RWPE2 (cell line): Measurements from ENCODE around the gene PPOX.

Experiments
- ATAC-seq: fragments of 200-7000 bp; cut with Tn5 transposase; 3 replicates; pipeline ENCODE4 v1.9.1; 2021; ENCODE audit warnings: low read depth
- DNase-seq: peaks from one replicate; pipeline ENCODE4 v3.0.0-alpha.2; 2020; ENCODE audit warnings: low spot score
- H3K27ac ChIP-seq: fragments of 450-650 bp; 2 replicates; pipeline ENCODE4 v1.5.1; 2017; ENCODE audit warnings: mild to moderate bottlenecking; ENCODE audit not compliant: poor library complexity, severe bottlenecking
- H3K27me3 ChIP-seq: fragments of 250-450 bp; sonication (Bioruptor Pico); 2 replicates; pipeline ENCODE4 v1.5.1; 2021; ENCODE audit warnings: mild to moderate bottlenecking, moderate library complexity; ENCODE audit not compliant: insufficient read depth, poor library complexity, severe bottlenecking
- H3K36me3 ChIP-seq: fragments of 250-450 bp; sonication (Bioruptor Pico); 2 replicates; pipeline ENCODE4 v1.5.1; 2020; ENCODE audit warnings: low read depth, mild to moderate bottlenecking, moderate library complexity
- H3K4me1 ChIP-seq: fragments of 250-450 bp; sonication (Bioruptor Pico); 2 replicates; pipeline ENCODE4 v1.5.1; 2021; ENCODE audit warnings: mild to moderate bottlenecking, moderate library complexity; ENCODE audit not compliant: insufficient read depth, poor library complexity, severe bottlenecking
- H3K4me3 ChIP-seq: fragments of 250-450 bp; sonication (Bioruptor Pico); 2 replicates; pipeline ENCODE4 v1.5.1; 2021; ENCODE audit warnings: mild to moderate bottlenecking, moderate library complexity; ENCODE audit not compliant: severe bottlenecking
- H3K9me3 ChIP-seq: fragments of 250-450 bp; sonication (Bioruptor Pico); 2 replicates; pipeline ENCODE4 v1.5.1; 2021; ENCODE audit warnings: mild to moderate bottlenecking, moderate library complexity; ENCODE audit not compliant: severe bottlenecking
- TF ChIP-seq, protein P1 (sequence below): fragments of 450-650 bp; IDR thresholded peaks from one replicate; pipeline ENCODE4 v1.5.1; 2017; ENCODE audit warnings: mild to moderate bottlenecking, moderate library complexity; ENCODE audit not compliant: poor library complexity, severe bottlenecking

PPOX gene

DNA sequence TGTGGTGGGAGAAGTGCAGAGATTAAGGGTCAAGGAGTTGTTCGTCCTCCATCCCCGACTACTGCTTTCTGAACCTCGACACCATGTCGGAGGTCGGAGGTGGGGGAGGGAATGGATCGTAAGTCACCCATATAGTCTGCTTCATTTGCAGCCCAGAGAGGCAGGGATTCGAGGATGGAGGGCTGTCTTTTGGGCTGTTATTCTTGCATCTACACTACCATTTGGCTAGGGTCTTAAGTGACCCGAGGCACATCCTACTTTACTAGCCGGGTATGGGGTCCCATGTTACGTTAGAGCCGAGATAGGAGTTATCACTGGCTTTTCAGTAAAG is 6.3 kb upstream of the PPOX start:
- ATAC-seq (no peak; the same call in 2 of the 3 replicates), DNase-seq (no peak)
- TF ChIP-seq, protein P1, sequence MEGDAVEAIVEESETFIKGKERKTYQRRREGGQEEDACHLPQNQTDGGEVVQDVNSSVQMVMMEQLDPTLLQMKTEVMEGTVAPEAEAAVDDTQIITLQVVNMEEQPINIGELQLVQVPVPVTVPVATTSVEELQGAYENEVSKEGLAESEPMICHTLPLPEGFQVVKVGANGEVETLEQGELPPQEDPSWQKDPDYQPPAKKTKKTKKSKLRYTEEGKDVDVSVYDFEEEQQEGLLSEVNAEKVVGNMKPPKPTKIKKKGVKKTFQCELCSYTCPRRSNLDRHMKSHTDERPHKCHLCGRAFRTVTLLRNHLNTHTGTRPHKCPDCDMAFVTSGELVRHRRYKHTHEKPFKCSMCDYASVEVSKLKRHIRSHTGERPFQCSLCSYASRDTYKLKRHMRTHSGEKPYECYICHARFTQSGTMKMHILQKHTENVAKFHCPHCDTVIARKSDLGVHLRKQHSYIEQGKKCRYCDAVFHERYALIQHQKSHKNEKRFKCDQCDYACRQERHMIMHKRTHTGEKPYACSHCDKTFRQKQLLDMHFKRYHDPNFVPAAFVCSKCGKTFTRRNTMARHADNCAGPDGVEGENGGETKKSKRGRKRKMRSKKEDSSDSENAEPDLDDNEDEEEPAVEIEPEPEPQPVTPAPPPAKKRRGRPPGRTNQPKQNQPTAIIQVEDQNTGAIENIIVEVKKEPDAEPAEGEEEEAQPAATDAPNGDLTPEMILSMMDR, result no peak
- H3K36me3 ChIP-seq, result peaks cover 20% of the 10 kb centered on the region
- H3K27ac ChIP-seq, result peak overlapping the region; percentile 47
- H3K27me3 ChIP-seq, result no peaks in the 10 kb centered on the region
- no peaks in the 10 kb centered on the region for H3K9me3 ChIP-seq
- no peaks in the 10 kb centered on the region for H3K4me1 ChIP-seq
- peak overlapping the region; percentile 57 for H3K4me3 ChIP-seq

DNA sequence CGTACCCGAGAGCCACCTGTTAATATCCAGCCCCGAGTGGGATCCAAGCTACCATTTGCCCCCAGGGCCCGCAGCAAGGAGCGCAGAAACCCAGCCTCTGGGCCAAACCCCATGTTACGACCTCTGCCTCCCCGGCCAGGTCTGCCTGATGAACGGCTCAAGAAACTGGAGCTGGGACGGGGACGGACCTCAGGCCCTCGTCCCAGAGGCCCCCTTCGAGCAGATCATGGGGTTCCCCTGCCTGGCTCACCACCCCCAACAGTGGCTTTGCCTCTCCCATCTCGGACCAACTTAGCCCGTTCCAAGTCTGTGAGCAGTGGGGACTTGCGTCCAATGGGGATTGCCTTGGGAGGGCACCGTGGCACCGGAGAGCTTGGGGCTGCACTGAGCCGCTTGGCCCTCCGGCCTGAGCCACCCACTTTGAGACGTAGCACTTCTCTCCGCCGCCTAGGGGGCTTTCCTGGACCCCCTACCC is 5.5 kb upstream of the PPOX start:
- Histone ChIP-seq H3K9me3 (no peaks in the 10 kb centered on the region), H3K27ac (no peak overlapping the region), H3K27me3 (no peaks in the 10 kb centered on the region), H3K4me3 (no peak overlapping the region), H3K4me1 (no peaks in the 10 kb centered on the region), H3K36me3 (peaks cover 20% of the 10 kb centered on the region)
- DNase-seq (no peak), ATAC-seq (no peak)
- TF ChIP-seq, protein P1, result no peak

DNA sequence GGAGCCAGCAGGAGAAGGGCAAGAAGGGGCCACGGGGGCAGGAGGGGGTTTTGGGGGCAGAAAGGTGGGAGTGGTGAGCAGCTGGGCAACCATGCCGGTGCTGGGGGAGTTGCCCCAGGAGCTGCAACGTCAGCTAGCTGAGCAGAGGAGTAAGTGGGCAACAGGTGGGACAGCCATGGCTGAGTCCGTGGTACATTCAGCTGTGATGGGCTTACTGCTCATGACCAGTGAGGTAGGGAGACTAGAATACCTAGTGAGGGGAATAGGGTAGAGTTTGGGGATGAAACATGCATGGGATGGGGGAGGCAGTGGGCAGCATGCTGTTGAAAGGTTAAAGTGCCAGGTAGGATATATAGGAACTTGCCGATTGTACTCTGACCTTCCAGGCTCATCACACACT is 4.6 kb upstream of the PPOX start:
- H3K27me3 ChIP-seq, result no peaks in the 10 kb centered on the region
- no peak for ATAC-seq
- no peak overlapping the region for H3K4me3 ChIP-seq
- no peaks in the 10 kb centered on the region for H3K4me1 ChIP-seq
- TF ChIP-seq, protein P1, result no peak
- no peak overlapping the region for H3K27ac ChIP-seq
- H3K36me3 ChIP-seq, result peaks cover 20% of the 10 kb centered on the region
- no peak for DNase-seq
- no peaks in the 10 kb centered on the region for H3K9me3 ChIP-seq

DNA sequence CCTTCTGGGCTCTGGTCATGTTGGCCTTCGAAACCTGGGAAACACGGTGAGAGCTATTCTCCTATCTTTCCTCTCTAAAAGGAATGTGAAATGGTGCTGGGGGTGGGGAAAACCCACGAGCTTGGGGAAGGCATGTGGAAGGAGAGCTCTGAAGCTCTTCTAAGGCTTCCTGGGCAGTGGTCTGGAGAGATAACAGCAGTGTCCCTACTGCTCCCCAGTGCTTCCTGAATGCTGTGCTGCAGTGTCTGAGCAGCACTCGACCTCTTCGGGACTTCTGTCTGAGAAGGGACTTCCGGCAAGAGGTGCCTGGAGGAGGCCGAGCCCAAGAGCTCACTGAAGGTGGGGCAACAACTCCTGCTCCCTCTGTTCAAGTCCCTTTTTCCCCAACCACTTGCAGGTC is 4.2 kb upstream of the PPOX start:
- no peaks in the 10 kb centered on the region for H3K4me1 ChIP-seq
- no peak for DNase-seq
- no peaks in the 10 kb centered on the region for H3K27me3 ChIP-seq
- TF ChIP-seq, protein P1, result no peak
- H3K4me3 ChIP-seq, result no peak overlapping the region
- no peak for ATAC-seq
- H3K27ac ChIP-seq, result no peak overlapping the region
- peaks cover 20% of the 10 kb centered on the region for H3K36me3 ChIP-seq
- no peaks in the 10 kb centered on the region for H3K9me3 ChIP-seq

DNA sequence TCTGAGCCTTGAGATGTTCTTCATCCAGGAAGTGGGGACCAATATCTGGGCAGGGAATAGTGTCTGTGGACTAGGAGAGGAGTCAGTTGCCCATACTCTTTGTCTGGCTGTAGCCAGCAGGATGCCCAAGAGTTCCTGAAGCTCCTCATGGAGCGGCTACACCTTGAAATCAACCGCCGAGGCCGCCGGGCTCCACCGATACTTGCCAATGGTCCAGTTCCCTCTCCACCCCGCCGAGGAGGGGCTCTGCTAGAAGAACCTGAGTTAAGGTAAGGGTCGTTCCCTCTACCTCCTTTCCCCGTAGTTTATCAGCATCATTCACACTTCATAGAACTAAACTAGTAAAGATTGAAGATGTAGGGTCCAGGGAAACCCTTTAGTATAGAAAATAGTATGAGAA is 3.4 kb upstream of the PPOX start:
- Histone ChIP-seq H3K4me1 (no peaks in the 10 kb centered on the region), H3K4me3 (no peak overlapping the region), H3K9me3 (no peaks in the 10 kb centered on the region), H3K36me3 (peaks cover 20% of the 10 kb centered on the region), H3K27ac (no peak overlapping the region), H3K27me3 (no peaks in the 10 kb centered on the region)
- TF ChIP-seq, protein P1, result no peak
- ATAC-seq (no peak), DNase-seq (no peak)
